ENCODE data around the gene INPP4B. TPM values are rescaled to one million over a fixed set of nuclear protein-coding genes. Genes with fewer than 3 reads are reported as not detected.
"Not testable (repeated sequence)": the region's sequence is repeated elsewhere in the genome, so short reads cannot be mapped to it uniquely, and the experiment has no call there.

INPP4B gene
- polyA plus RNA-seq, 3 donors = 8.5 to 9.4 (median 9.0) TPM

GRCh38 chr4:142826503-142827241, 19.4 kb downstream of the INPP4B start:
- no peak for DNase-seq (ENCODE audit: low read depth in 3 of 3, low spot score in 2 of 3)

- no peak for DNase-seq (ENCODE audit: low read depth in 3 of 3, low spot score in 2 of 3)
These were observed 21.7 kb downstream of the INPP4B start for GRCh38 chr4:142824368-142824767.

GRCh38 chr4:142823796-142824195, 22.3 kb downstream of the INPP4B start:
- no peak for DNase-seq (ENCODE audit: low read depth in 3 of 3, low spot score in 2 of 3)

- no peak for DNase-seq (ENCODE audit: low read depth in 3 of 3, low spot score in 2 of 3)
These were observed 27.6 kb downstream of the INPP4B start for GRCh38 chr4:142818476-142818875.

- DNase-seq (ENCODE audit: low read depth in 3 of 3, low spot score in 2 of 3) = no peak
These were observed 28.1 kb downstream of the INPP4B start for GRCh38 chr4:142818031-142818430.

GRCh38 chr4:142817442-142817841, 28.7 kb downstream of the INPP4B start:
- no peak for DNase-seq (ENCODE audit: low read depth in 3 of 3, low spot score in 2 of 3)

- no peak for DNase-seq (ENCODE audit: low read depth in 3 of 3, low spot score in 2 of 3)
These were observed 30.3 kb downstream of the INPP4B start for GRCh38 chr4:142815834-142816233.

GRCh38 chr4:142813388-142813787, 32.7 kb downstream of the INPP4B start:
- DNase-seq (ENCODE audit: low read depth in 3 of 3, low spot score in 2 of 3) = no peak

GRCh38 chr4:142812091-142812490, 34.0 kb downstream of the INPP4B start:
- DNase-seq (ENCODE audit: low read depth in 3 of 3, low spot score in 2 of 3) = no peak

GRCh38 chr4:142811034-142811433, 35.1 kb downstream of the INPP4B start:
- no peak for DNase-seq (ENCODE audit: low read depth in 3 of 3, low spot score in 2 of 3)

GRCh38 chr4:142809559-142809958, 36.5 kb downstream of the INPP4B start:
- DNase-seq (ENCODE audit: low read depth in 3 of 3, low spot score in 2 of 3) = no peak

GRCh38 chr4:142803879-142804278, 42.2 kb downstream of the INPP4B start:
- DNase-seq (ENCODE audit: low read depth in 3 of 3, low spot score in 2 of 3) = not testable (repeated sequence)

GRCh38 chr4:142801966-142802365, 44.1 kb downstream of the INPP4B start:
- no peak for DNase-seq (ENCODE audit: low read depth in 3 of 3, low spot score in 2 of 3)

- DNase-seq (ENCODE audit: low read depth in 3 of 3, low spot score in 2 of 3) = no peak
These were observed 65.0 kb downstream of the INPP4B start for GRCh38 chr4:142781114-142781513.

- no peak for DNase-seq (ENCODE audit: low read depth in 3 of 3, low spot score in 2 of 3)
These were observed 67.2 kb downstream of the INPP4B start for GRCh38 chr4:142778900-142779299.

GRCh38 chr4:142778430-142778829, 67.7 kb downstream of the INPP4B start:
- no peak for DNase-seq (ENCODE audit: low read depth in 3 of 3, low spot score in 2 of 3)

GRCh38 chr4:142777045-142777743, 68.9 kb downstream of the INPP4B start:
- DNase-seq (ENCODE audit: low read depth in 3 of 3, low spot score in 2 of 3) = no peak

GRCh38 chr4:142776026-142776425, 70.1 kb downstream of the INPP4B start:
- DNase-seq (ENCODE audit: low read depth in 3 of 3, low spot score in 2 of 3) = no peak

- DNase-seq (ENCODE audit: low read depth in 3 of 3, low spot score in 2 of 3) = no peak
These were observed 72.6 kb downstream of the INPP4B start for GRCh38 chr4:142773505-142773904.

- DNase-seq (ENCODE audit: low read depth in 3 of 3, low spot score in 2 of 3) = no peak
These were observed 83.8 kb downstream of the INPP4B start for GRCh38 chr4:142762280-142762679.

GRCh38 chr4:142752202-142752786, 93.8 kb downstream of the INPP4B start:
- no peak for DNase-seq (ENCODE audit: low read depth in 3 of 3, low spot score in 2 of 3)

Data from right renal cortex interstitium (tissue), 3 donors.